Stimulated activated effector memory CD8-positive, alpha-beta T cell treated with anti-CD3 and anti-CD28 coated beads, Interleukin-12 subunit alpha, Interleukin-12 subunit beta, amount 100 ng/mL, for 72 hours (primary cell): ENCODE results near the gene TOM1L2.

Experiments
- ATAC-seq: fragments of 150-1000 bp; cut with Tn5 transposase; 2 replicates; pipeline ENCODE4 v1.10.0; 2021
- DNase-seq, 2 donors: peaks; one replicate each; pipeline ENCODE4 v3.0.0; 2021 to 2022; ENCODE audit warnings: low spot score in 2 of 2
- H3K27ac Mint-ChIP-seq: one replicate; pipeline ENCODE4 v1.8.0; 2022; ENCODE audit warnings: mild to moderate bottlenecking, mixed read lengths
- H3K36me3 Mint-ChIP-seq: one replicate; pipeline ENCODE4 v1.8.0; 2022; ENCODE audit warnings: mild to moderate bottlenecking, mixed read lengths
- H3K4me1 Mint-ChIP-seq: one replicate; pipeline ENCODE4 v1.8.0; 2022; ENCODE audit warnings: mixed read lengths
- H3K4me3 Mint-ChIP-seq: one replicate; pipeline ENCODE4 v1.8.0; 2022; ENCODE audit warnings: mild to moderate bottlenecking, mixed read lengths
- H3K9me3 Mint-ChIP-seq: one replicate; pipeline ENCODE4 v1.8.0; 2022; ENCODE audit warnings: mixed read lengths

Gene TOM1L2

GRCh38 chr17:17822616-17823015, 149.6 kb downstream of the TOM1L2 start:
- peaks cover 79% of the 10 kb centered on the region for H3K4me1 Mint-ChIP-seq
- ATAC-seq (no peak), DNase-seq (no peak)
- H3K36me3 Mint-ChIP-seq: peaks cover 32% of the 10 kb centered on the region
- H3K4me3 Mint-ChIP-seq: peak overlapping the region; percentile 72
- H3K9me3 Mint-ChIP-seq: no peaks in the 10 kb centered on the region
- no peak overlapping the region for H3K27ac Mint-ChIP-seq

- Mint-ChIP-seq H3K4me1 (peaks cover 75% of the 10 kb centered on the region), H3K4me3 (peak overlapping the region; percentile 72), H3K36me3 (peaks cover 34% of the 10 kb centered on the region), H3K9me3 (no peaks in the 10 kb centered on the region), H3K27ac (no peak overlapping the region)
- ATAC-seq (no peak), DNase-seq (no peak)
These were observed 150.0 kb downstream of the TOM1L2 start for GRCh38 chr17:17822189-17822588.

- H3K9me3 Mint-ChIP-seq: no peaks in the 10 kb centered on the region
- H3K27ac Mint-ChIP-seq: no peak overlapping the region
- DNase-seq (no peak), ATAC-seq (no peak)
- peaks cover 59% of the 10 kb centered on the region for H3K4me1 Mint-ChIP-seq
- peak overlapping the region; percentile 48 for H3K4me3 Mint-ChIP-seq
- peaks cover 42% of the 10 kb centered on the region for H3K36me3 Mint-ChIP-seq
These were observed 151.6 kb downstream of the TOM1L2 start for GRCh38 chr17:17820463-17821158.

GRCh38 chr17:17820046-17820445, 152.2 kb downstream of the TOM1L2 start:
- H3K36me3 Mint-ChIP-seq: peaks cover 42% of the 10 kb centered on the region

GRCh38 chr17:17819561-17819995, 152.6 kb downstream of the TOM1L2 start:
- Mint-ChIP-seq H3K4me1 (peaks cover 50% of the 10 kb centered on the region), H3K36me3 (peaks cover 47% of the 10 kb centered on the region)

More at GRCh38 chr17:17820046-17820445, 152.2 kb downstream of the TOM1L2 start:
- DNase-seq (no peak), ATAC-seq (no peak)
- peaks cover 55% of the 10 kb centered on the region for H3K4me1 Mint-ChIP-seq
- H3K9me3 Mint-ChIP-seq: no peaks in the 10 kb centered on the region
- peak overlapping the region; percentile 48 for H3K4me3 Mint-ChIP-seq
- peak overlapping the region; percentile 81 for H3K27ac Mint-ChIP-seq

GRCh38 chr17:17819111-17819510, 153.1 kb downstream of the TOM1L2 start:
- no peak for ATAC-seq
- H3K27ac Mint-ChIP-seq: peak overlapping the region; percentile 81
- peaks cover 51% of the 10 kb centered on the region for H3K36me3 Mint-ChIP-seq
- DNase-seq: no peak
- peak overlapping the region; percentile 48 for H3K4me3 Mint-ChIP-seq
- peaks cover 45% of the 10 kb centered on the region for H3K4me1 Mint-ChIP-seq
- no peaks in the 10 kb centered on the region for H3K9me3 Mint-ChIP-seq

More at GRCh38 chr17:17819561-17819995, 152.6 kb downstream of the TOM1L2 start:
- H3K9me3 Mint-ChIP-seq: no peaks in the 10 kb centered on the region
- ATAC-seq: peak; percentile 84
- peak overlapping the region; percentile 48 for H3K4me3 Mint-ChIP-seq
- H3K27ac Mint-ChIP-seq: peak overlapping the region; percentile 81
- peak; percentile 60 to 84 for DNase-seq

- Mint-ChIP-seq H3K27ac (no peak overlapping the region), H3K36me3 (peaks cover 58% of the 10 kb centered on the region), H3K4me3 (no peak overlapping the region), H3K4me1 (peaks cover 41% of the 10 kb centered on the region), H3K9me3 (no peaks in the 10 kb centered on the region)
- ATAC-seq (no peak), DNase-seq (no peak)
These were observed 154.1 kb downstream of the TOM1L2 start for GRCh38 chr17:17818088-17818526.

- Mint-ChIP-seq H3K4me3 (no peak overlapping the region), H3K27ac (peak overlapping the region; percentile 12), H3K36me3 (peaks cover 62% of the 10 kb centered on the region), H3K4me1 (peaks cover 35% of the 10 kb centered on the region), H3K9me3 (no peaks in the 10 kb centered on the region)
- ATAC-seq (no peak), DNase-seq (no peak)
These were observed 154.7 kb downstream of the TOM1L2 start for GRCh38 chr17:17817552-17817947.

GRCh38 chr17:17816831-17817551, 155.2 kb downstream of the TOM1L2 start:
- Mint-ChIP-seq H3K9me3 (no peaks in the 10 kb centered on the region), H3K36me3 (peaks cover 67% of the 10 kb centered on the region), H3K4me1 (peaks cover 30% of the 10 kb centered on the region), H3K4me3 (no peak overlapping the region), H3K27ac (peak overlapping the region; percentile 12)
- no peak for DNase-seq
- ATAC-seq: no peak

- H3K4me1 Mint-ChIP-seq: peaks cover 28% of the 10 kb centered on the region
- ATAC-seq: no peak
- no peak for DNase-seq
- no peak overlapping the region for H3K4me3 Mint-ChIP-seq
- H3K36me3 Mint-ChIP-seq: peaks cover 74% of the 10 kb centered on the region
- no peak overlapping the region for H3K27ac Mint-ChIP-seq
- no peaks in the 10 kb centered on the region for H3K9me3 Mint-ChIP-seq
These were observed 155.9 kb downstream of the TOM1L2 start for GRCh38 chr17:17816240-17816814.

GRCh38 chr17:17815436-17816200, 156.6 kb downstream of the TOM1L2 start:
- ATAC-seq (no peak), DNase-seq (no peak)
- no peaks in the 10 kb centered on the region for H3K9me3 Mint-ChIP-seq
- H3K4me3 Mint-ChIP-seq: no peak overlapping the region
- no peak overlapping the region for H3K27ac Mint-ChIP-seq
- peaks cover 22% of the 10 kb centered on the region for H3K4me1 Mint-ChIP-seq
- H3K36me3 Mint-ChIP-seq: peaks cover 81% of the 10 kb centered on the region

- Mint-ChIP-seq H3K9me3 (no peaks in the 10 kb centered on the region), H3K4me3 (no peak overlapping the region), H3K36me3 (peaks cover 86% of the 10 kb centered on the region), H3K27ac (no peak overlapping the region), H3K4me1 (peaks cover 16% of the 10 kb centered on the region)
- DNase-seq (no peak), ATAC-seq (no peak)
These were observed 157.2 kb downstream of the TOM1L2 start for GRCh38 chr17:17815062-17815406.

GRCh38 chr17:17814162-17815061, 157.8 kb downstream of the TOM1L2 start:
- no peak overlapping the region for H3K4me3 Mint-ChIP-seq
- H3K36me3 Mint-ChIP-seq: peaks cover 80% of the 10 kb centered on the region
- no peaks in the 10 kb centered on the region for H3K9me3 Mint-ChIP-seq
- ATAC-seq (no peak), DNase-seq (no peak)
- H3K4me1 Mint-ChIP-seq: peaks cover 10% of the 10 kb centered on the region
- H3K27ac Mint-ChIP-seq: no peak overlapping the region

- Mint-ChIP-seq H3K9me3 (no peaks in the 10 kb centered on the region), H3K4me1 (peaks cover 9% of the 10 kb centered on the region), H3K27ac (no peak overlapping the region), H3K4me3 (no peak overlapping the region), H3K36me3 (peaks cover 79% of the 10 kb centered on the region)
- ATAC-seq (no peak), DNase-seq (no peak)
These were observed 158.5 kb downstream of the TOM1L2 start for GRCh38 chr17:17813725-17814095.
